Activated naive CD4-positive, alpha-beta T cell treated with anti-CD3 and anti-CD28 coated beads, Interleukin-2, amount 50 U/mL, for 72 hours (primary cell): Measurements from ENCODE around the gene TENM3. TPM values are rescaled to one million over a fixed set of nuclear protein-coding genes. Genes with fewer than 3 reads are reported as not detected.

Experiments
- ATAC-seq, 2 donors: fragments of 150-1000 bp; cut with Tn5 transposase; 2 replicates each; pipeline ENCODE4 v1.10.0; 2021; ENCODE audit warnings: mild to moderate bottlenecking in 2 of 2, moderate library complexity in 2 of 2
- DNase-seq, 2 donors: peaks; one replicate each; pipeline ENCODE4 v3.0.0; 2021 to 2022; ENCODE audit warnings: low spot score in 2 of 2
- H3K27ac Mint-ChIP-seq, 2 donors: one replicate each; pipeline ENCODE4 v1.8.0; 2022; ENCODE audit warnings: mild to moderate bottlenecking in 2 of 2, mixed read lengths in 2 of 2
- H3K36me3 Mint-ChIP-seq, 2 donors: one replicate each; pipeline ENCODE4 v1.8.0; 2022; ENCODE audit warnings: mixed read lengths in 2 of 2
- H3K9me3 Mint-ChIP-seq, 2 donors: one replicate each; pipeline ENCODE4 v1.8.0; 2022; ENCODE audit warnings: mixed read lengths in 2 of 2
- total RNA-seq, 2 donors: library from RNA; stranded (reverse); gene quantifications; one replicate each; pipeline ENCODE4 v1.2.3, GENCODE V29; 2022

Gene TENM3
- total RNA-seq, 2 donors from 2014 or later: not detected

GRCh38 chr4:182799515-182800215, 556.5 kb downstream of the TENM3 start:
- DNase-seq (no peak), ATAC-seq (no peak)
- no peaks in the 10 kb centered on the region for H3K36me3 Mint-ChIP-seq
- no peaks in the 10 kb centered on the region for H3K9me3 Mint-ChIP-seq
- no peak overlapping the region for H3K27ac Mint-ChIP-seq

GRCh38 chr4:182800216-182800515, 557.0 kb downstream of the TENM3 start:
- H3K27ac Mint-ChIP-seq: no peak overlapping the region
- DNase-seq: no peak
- ATAC-seq: no peak
- no peaks in the 10 kb centered on the region for H3K9me3 Mint-ChIP-seq
- no peaks in the 10 kb centered on the region for H3K36me3 Mint-ChIP-seq

GRCh38 chr4:182801636-182802035, 558.4 kb downstream of the TENM3 start:
- H3K9me3 Mint-ChIP-seq: no peaks in the 10 kb centered on the region
- ATAC-seq: no peak
- H3K36me3 Mint-ChIP-seq: no peaks in the 10 kb centered on the region
- H3K27ac Mint-ChIP-seq: no peak overlapping the region
- DNase-seq: no peak

GRCh38 chr4:182802621-182803020, 559.4 kb downstream of the TENM3 start:
- no peak for ATAC-seq
- H3K36me3 Mint-ChIP-seq: no peaks in the 10 kb centered on the region
- H3K9me3 Mint-ChIP-seq: no peaks in the 10 kb centered on the region
- no peak for DNase-seq
- H3K27ac Mint-ChIP-seq: no peak overlapping the region

GRCh38 chr4:182803235-182803634, 560.0 kb downstream of the TENM3 start:
- Mint-ChIP-seq H3K9me3 (no peaks in the 10 kb centered on the region), H3K36me3 (no peaks in the 10 kb centered on the region), H3K27ac (no peak overlapping the region)
- ATAC-seq: no peak
- no peak for DNase-seq

- DNase-seq: no peak
- Mint-ChIP-seq H3K36me3 (no peaks in the 10 kb centered on the region), H3K9me3 (no peaks in the 10 kb centered on the region), H3K27ac (no peak overlapping the region)
- ATAC-seq: no peak
Observed at GRCh38 chr4:182804131-182804530, 560.9 kb downstream of the TENM3 start.

- Mint-ChIP-seq H3K27ac (no peak overlapping the region), H3K36me3 (no peaks in the 10 kb centered on the region), H3K9me3 (no peaks in the 10 kb centered on the region)
- ATAC-seq: no peak
- DNase-seq: no peak
Observed at GRCh38 chr4:182805321-182805720, 562.1 kb downstream of the TENM3 start.

- Mint-ChIP-seq H3K36me3 (no peaks in the 10 kb centered on the region), H3K27ac (no peak overlapping the region), H3K9me3 (no peaks in the 10 kb centered on the region)
- DNase-seq (no peak), ATAC-seq (no peak)
Observed at GRCh38 chr4:182805750-182806149, 562.5 kb downstream of the TENM3 start.

GRCh38 chr4:182806259-182807252, 563.4 kb downstream of the TENM3 start:
- no peaks in the 10 kb centered on the region for H3K36me3 Mint-ChIP-seq
- H3K27ac Mint-ChIP-seq: peak overlapping the region in 1 of 2 donors; percentile 53
- ATAC-seq (peak; percentile 42 to 70), DNase-seq (peak; percentile 77 to 81)
- H3K9me3 Mint-ChIP-seq: no peaks in the 10 kb centered on the region

GRCh38 chr4:182807346-182807745, 564.1 kb downstream of the TENM3 start:
- DNase-seq (no peak), ATAC-seq (no peak)
- H3K9me3 Mint-ChIP-seq: peaks cover 5 to 6% of the 10 kb centered on the region in 2 donors
- H3K36me3 Mint-ChIP-seq: peaks cover 0 to 7% of the 10 kb centered on the region in 2 donors
- no peak overlapping the region for H3K27ac Mint-ChIP-seq

- peaks cover 7 to 12% of the 10 kb centered on the region in 2 donors for H3K9me3 Mint-ChIP-seq
- H3K36me3 Mint-ChIP-seq: peaks cover 0 to 9% of the 10 kb centered on the region in 2 donors
- no peak overlapping the region for H3K27ac Mint-ChIP-seq
- ATAC-seq: no peak
- no peak for DNase-seq
Observed at GRCh38 chr4:182807767-182808548, 564.8 kb downstream of the TENM3 start.

GRCh38 chr4:182808673-182809416, 565.6 kb downstream of the TENM3 start:
- H3K9me3 Mint-ChIP-seq: peaks cover 11 to 18% of the 10 kb centered on the region in 2 donors
- ATAC-seq (peak; percentile 87 to 90), DNase-seq (peak; percentile 48 to 82)
- peak overlapping the region in 1 of 2 donors; percentile 83 for H3K27ac Mint-ChIP-seq
- H3K36me3 Mint-ChIP-seq: peaks cover 0 to 9% of the 10 kb centered on the region in 2 donors

GRCh38 chr4:182809417-182810102, 566.4 kb downstream of the TENM3 start:
- Mint-ChIP-seq H3K27ac (peak overlapping the region in 1 of 2 donors; percentile 83), H3K9me3 (peaks cover 11 to 18% of the 10 kb centered on the region in 2 donors), H3K36me3 (peaks cover 0 to 9% of the 10 kb centered on the region in 2 donors)
- DNase-seq: no peak
- peak; percentile 7 to 9 for ATAC-seq

- no peak overlapping the region for H3K27ac Mint-ChIP-seq
- no peak for ATAC-seq
- H3K9me3 Mint-ChIP-seq: peaks cover 11 to 18% of the 10 kb centered on the region in 2 donors
- DNase-seq: no peak
- peaks cover 0 to 9% of the 10 kb centered on the region in 2 donors for H3K36me3 Mint-ChIP-seq
Observed at GRCh38 chr4:182810103-182810615, 567.0 kb downstream of the TENM3 start.

- Mint-ChIP-seq H3K36me3 (peaks cover 0 to 9% of the 10 kb centered on the region in 2 donors), H3K9me3 (peaks cover 11 to 18% of the 10 kb centered on the region in 2 donors), H3K27ac (peak overlapping the region in 1 of 2 donors; percentile 24)
- DNase-seq (no peak), ATAC-seq (no peak)
Observed at GRCh38 chr4:182812916-182813315, 569.7 kb downstream of the TENM3 start.
